ENCODE results near the gene PRRT4.

The PRRT4 gene

DNA sequence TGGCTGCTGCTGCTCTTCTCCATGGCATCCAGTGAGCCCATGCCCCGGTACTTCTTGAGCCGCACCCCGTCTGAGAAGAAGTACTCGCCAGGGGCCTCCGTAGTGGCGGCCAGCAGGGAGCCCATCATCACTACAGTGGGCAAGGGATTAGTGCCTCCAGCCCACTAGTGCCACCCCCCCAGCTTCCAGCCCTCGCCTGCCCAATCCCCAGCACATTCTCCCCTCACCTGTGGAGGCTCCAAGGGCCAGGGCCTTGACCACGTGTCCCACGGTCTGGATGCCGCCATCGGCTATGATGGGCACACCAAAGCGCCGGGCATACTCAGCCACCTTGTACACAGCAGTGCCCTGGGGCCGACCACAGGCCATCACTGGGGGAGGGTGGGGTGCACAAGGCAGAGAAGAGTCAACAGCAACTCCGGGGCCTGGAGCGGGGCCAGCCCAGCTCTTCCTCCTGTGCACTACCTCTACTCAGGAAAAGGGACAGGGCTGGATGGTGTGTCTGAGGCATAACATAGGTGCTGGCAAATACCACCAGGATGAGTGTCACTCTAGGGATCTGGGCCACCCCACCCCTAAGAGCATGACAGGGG, 33.5 kb upstream of the PRRT4 start:
- no peak for DNase-seq

- DNase-seq: no peak
These were observed 32.2 kb upstream of the PRRT4 start for GRCh38 chr7:128393526-128394330.

- DNase-seq: no peak
These were observed 31.2 kb upstream of the PRRT4 start for GRCh38 chr7:128392446-128393327.

DNA sequence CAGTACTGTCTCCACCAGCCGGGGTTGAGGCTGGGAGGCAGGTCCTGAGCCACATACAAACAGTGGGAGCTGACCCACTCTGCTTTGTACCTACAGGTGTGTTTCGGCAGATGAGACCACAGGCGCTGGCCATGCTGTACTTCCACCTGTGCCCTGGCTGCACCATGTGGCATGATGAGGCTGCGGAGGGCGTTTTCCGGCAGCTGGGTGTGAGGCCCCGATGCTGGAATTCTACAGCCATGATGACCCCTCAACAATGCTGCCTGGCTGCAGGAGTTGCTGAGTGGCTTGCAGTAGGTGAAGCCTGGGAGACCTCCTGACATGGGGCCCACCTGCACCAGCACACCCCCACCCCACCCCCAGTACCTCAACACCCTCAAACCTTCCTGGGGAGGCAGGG, 30.3 kb upstream of the PRRT4 start:
- DNase-seq: no peak

DNA sequence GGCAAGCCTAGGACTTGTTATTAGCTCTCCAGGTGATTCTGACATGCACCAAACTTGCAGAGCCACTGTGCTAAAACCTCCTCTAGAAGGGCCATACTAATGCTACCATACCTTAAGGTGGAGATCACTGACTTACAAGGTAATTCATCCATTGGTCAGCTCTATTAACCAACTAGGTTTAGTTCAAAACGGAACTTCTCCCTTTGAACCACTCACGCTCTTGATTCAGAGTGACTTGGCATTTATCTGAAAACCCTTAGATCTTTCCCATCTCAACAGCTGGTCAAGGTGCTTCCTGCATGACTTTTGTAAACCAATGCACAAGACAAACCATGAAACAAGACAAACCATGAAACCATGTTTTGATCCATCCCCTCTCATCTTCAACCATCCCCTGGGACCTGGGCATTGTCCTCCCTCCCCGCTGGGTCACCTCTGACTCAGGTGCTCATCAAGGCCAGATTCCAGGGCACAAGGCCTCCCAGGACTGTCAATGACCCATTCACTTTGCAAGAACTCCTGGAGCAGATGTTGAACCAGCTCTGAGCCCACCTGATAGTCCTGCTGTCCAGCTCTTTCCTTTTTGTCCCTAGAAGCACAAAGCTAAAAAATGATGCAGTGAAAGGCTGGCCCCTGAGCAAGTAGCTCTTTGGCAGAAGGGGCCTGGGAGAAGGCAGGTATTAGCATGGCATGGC, 29.5 kb upstream of the PRRT4 start:
- DNase-seq: no peak

DNA sequence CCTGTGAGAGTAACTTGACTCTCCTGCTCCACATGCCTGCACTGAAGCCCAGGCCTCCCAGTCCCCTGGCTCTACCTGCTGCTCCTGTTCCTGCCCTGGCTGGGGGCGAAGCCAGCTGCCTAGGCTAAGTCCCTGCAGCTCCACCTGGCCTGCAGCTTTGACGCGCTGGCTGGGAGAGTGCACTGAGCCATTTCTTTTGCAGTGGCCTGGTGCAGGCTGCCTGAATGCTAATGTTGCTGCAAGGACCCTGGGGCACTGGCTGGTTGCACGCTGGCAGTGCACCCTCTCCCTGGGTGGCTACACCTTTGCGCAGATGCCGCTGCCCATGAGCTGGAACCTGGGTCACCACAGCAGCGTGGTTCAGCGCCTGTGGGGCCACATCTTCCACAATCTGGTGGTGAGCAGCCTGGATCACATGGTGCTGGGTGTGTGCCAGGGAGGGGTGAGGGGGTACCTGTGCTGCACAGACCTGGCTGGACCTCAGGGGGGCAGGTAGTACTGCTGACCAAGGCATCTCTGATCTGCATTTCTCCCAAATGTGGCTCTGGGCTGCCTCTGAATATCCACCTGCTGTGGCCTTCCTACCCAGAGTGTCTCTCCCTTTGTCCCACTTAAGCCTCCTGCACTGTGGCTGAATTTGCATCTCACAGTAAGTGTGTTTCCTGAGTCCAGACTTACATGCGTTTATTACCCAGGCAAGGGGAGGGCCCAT, 28.3 kb upstream of the PRRT4 start:
- peak; percentile 43 for DNase-seq

DNA sequence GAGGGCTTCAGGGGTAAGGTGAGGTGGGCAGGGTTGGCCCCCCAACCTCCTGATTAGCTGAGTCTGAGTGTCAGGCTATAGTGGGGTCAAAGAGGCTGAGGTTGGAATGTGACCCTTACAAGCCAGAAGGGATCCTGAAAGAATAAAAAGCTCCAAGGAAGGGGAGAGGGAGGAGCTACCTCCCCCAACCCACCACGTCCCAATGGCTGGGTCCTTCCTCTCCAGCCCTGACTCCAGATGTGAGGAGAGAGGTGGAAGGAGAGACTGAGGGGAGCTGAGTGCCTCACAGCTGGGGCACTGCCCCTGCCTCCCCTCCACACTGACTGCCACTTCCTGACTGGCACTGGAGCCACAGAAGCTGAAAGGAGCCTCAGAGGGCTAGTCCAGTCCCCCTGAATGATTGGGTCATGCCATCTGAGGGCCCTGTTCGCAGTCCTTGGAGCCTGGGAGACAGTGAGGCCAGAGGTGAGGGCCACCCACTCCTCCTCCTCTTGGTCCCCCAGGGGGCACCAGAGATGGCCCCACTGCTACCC, 27.7 kb upstream of the PRRT4 start:
- DNase-seq: no peak

- DNase-seq: no peak
These were observed 26.6 kb upstream of the PRRT4 start for GRCh38 chr7:128388145-128388485.

DNA sequence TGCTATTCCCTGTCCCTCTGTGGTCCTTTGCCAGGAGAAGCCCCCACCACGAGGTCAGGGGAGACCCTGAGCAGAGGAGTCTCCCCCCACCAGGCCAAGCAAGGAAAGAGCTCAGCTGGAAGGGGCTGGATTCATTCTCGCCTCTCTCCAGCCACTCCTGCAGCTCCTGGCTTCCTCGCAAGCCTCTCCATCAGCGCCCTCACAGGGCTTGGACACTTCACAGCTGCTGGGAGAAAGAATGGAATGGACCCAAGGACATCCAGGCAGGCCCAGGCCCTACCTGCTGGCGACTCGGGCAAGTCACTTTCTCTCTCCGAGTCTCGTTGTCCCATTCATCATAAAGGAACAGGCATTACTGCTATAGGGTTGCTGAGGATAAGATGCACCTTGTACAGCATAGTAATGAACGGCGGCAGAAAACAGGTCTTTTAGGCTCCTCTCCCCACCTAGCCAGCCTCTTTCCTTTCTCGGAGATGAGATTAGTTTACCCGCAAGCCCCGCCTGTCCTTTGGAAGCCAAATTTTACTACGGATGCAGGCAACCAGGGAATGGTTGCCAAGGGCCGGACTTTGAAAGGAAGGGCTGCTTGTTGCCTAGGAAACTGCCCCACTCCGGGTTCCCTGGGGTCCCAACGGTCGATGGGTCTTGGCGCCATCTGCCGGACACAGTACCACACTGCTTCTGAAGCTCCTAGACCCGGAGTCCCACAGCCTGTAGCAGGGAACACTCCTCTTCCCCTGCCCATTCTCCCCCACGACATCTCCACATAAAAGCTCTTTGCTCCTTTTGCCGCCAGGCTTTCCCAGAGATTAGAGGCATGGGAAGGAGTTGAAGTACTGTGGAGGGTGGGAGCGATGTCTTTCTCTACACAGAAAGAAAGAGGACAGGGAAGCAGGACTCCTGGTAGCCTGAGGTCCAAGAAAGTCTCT, 26.0 kb upstream of the PRRT4 start:
- peak; percentile 88 for DNase-seq

- DNase-seq: no peak
These were observed 24.8 kb upstream of the PRRT4 start for GRCh38 chr7:128385988-128386925.

DNA sequence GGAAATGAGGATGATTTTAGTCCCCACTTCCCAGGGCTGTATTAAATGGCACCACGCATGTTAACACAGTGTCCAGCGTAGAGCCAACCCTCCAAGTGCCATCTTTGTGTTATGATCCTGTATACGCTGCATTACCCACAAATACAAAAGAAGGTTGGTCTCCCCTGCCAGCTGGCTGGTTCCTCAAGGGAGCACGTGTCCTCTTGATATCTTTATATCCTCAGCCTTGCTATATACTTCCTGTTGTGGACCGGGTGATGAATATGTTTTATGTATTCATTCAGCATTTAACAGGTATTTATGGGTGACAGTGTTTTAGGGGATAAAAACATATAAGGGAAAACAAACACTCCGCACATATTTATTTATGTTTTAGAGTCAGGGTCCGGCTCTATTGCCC, 23.2 kb upstream of the PRRT4 start:
- no peak for DNase-seq

DNA sequence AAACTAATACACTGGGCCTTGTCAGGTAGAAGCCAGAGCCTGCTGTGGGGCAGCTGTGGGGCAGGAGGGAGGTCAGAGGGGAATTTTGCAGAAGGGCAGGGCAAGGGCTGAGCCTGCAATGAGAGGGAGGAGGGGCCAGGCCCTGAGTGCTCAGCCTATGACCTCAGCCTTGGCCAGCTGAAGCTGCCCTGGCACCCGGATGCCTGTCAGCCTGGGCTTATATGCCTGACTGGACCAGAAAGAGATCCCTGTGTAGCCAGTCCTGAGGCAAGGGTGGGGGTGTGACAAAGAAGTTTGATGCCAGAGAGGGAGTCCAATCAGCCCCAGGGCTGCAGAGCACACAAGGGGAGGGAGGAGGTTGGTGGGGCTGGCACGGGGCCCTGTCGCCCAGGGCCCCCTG, 22.3 kb upstream of the PRRT4 start:
- peak; percentile 52 for DNase-seq

- peak; percentile 44 for DNase-seq
These were observed 19.8 kb upstream of the PRRT4 start for GRCh38 chr7:128381161-128381821.

DNA sequence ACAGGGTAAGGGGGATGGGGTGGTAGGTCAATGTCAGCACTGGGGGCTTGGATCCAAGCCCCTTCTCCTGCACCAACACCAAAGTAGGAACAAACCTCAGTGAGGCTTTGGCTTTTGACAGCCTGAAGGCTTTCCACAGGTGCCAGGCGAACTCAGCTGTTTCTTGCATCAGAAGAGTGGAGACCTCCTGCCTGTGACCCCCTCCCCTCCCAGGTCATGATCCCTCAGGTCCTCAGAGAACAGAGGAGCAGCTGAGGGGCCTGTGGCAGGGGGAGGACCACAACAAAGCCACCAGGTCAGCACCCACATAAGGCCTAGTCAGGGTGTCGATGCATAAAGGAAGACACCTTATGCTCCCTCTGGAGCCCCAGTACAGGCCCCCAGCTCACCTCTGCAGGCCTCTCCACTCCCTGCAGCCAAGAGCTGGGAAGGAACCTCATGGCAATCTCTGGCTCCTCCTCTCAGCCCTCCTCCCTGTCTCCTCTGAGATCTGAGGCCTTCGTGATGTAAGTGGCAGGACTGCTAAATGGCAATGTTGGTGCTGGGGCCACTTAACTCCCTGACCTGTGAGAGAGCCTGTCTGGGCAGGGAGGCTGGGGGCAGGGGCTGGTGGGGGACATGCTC, 19.1 kb upstream of the PRRT4 start:
- peak; percentile 21 for DNase-seq

DNA sequence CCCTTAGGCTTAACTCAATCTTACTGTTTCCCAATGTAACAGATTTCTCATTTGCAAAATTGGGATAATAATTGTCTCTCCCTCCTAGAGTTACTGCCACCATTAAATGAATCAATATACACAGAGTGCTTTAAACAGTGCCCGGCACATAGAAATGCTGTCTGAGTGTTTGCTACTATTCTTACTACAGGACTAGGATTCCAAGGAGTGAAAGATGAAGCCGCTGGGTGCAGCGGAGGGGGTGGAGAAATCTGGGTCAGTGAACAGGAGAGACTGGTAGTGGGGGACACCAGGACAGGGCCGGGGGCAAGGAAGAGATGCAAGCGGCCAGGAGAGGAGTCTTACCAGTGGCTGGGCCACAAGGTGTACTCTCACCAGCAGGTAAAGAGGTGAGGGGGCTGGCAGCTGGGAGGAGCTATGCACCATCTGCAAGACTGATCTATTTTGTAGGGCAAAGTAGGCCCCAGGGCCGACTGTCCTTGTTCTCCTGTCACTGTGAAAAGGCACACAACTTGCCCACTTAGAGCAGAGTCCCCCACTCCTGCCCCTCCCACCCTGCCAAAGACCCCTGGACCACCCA, 18.5 kb upstream of the PRRT4 start:
- no peak for DNase-seq

- DNase-seq: peak; percentile 18
These were observed 17.1 kb upstream of the PRRT4 start for GRCh38 chr7:128378637-128379036.

DNA sequence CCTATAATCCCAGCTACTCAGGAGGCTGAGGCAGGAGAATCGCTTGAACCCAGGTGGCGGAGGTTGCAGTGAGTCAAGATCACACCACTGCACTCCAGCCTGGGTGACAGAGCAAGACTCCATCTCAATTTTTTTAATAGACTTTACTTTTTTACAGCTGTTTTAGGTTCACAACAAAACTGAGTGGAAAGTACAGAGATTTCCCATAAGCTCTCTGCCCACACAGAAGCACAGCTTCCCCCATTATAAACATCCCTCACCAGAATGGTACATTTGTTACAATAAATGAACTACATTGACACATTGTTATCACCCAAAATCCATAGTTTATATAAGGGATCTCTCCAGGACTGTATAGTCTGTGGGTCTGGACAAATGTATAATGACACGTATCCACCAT, 14.6 kb upstream of the PRRT4 start:
- DNase-seq: no peak

- no peak for DNase-seq
These were observed 12.6 kb upstream of the PRRT4 start for GRCh38 chr7:128374041-128374440.

DNA sequence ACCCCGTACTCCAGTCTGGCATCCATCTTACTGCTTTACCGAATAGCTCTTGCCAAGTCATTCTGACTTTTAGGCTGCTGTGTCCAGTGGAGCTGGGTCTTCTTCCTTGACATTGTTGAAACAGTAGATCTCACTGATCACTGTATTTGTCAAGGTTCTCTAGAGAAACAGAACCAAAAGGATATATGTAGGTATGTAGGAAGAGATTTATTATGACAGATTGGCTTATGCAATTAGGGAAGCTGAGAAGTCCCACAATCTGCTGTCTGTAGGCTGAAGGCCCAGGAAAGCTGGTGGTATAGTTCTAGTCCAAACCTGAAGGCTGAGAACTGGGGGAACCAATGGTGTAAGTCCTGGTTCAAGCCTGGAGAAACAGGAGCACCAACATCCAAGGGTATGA, 12.1 kb upstream of the PRRT4 start:
- no peak for DNase-seq
